CD4-positive, alpha-beta T cell (primary cell): ENCODE measurements around the gene ZFP36L2. TPM values are rescaled to one million over a fixed set of nuclear protein-coding genes. Genes with fewer than 3 reads are reported as not detected.
A peak's percentile ranks its signal among the peaks of the same experiment; 100 is the strongest.

Source experiments
- ATAC-seq: fragments of 200-7000 bp; cut with Tn5 transposase; one replicate; pipeline ENCODE4 v1.10.0; 2022; ENCODE audit warnings: mild to moderate bottlenecking; ENCODE audit not compliant: poor library complexity
- CTCF ChIA-PET: fragments of 350-600 bp; sonication (Branson Sonifier 250); formaldehyde crosslinking; loops from one replicate; lab custom pipeline; 2021; ENCODE audit warnings: antibody characterized with exemption, inconsistent platforms; lab: Charles Lee
- POLR2A ChIA-PET: fragments of 350-600 bp; sonication (Branson Sonifier 250); formaldehyde crosslinking; loops from one replicate; lab custom pipeline; 2021; ENCODE audit warnings: antibody characterized with exemption, inconsistent platforms; lab: Charles Lee
- DNase-seq, 14 experiments: peaks; one replicate each; pipeline ENCODE4 v3.0.0-alpha.2; 2013 to 2020; ENCODE audit warnings: mixed read lengths in 2 of 14
- H3K27ac ChIP-seq, 2 donors: one replicate each; pipeline versions ENCODE4 v1.5.1 to v1.7.0; 2013; ENCODE audit warnings: low read length in 2 of 2, low read depth in 1 of 2, mild to moderate bottlenecking in 1 of 2
- H3K27me3 ChIP-seq, 2 experiments: 1 replicate in 1 of 2; 2 replicates in 1 of 2; pipeline versions ENCODE4 v1.6.1 to v1.7.0; 2013; ENCODE audit warnings: low read length in 2 of 2, control low read depth in 1 of 2, mild to moderate bottlenecking in 1 of 2, moderate library complexity in 1 of 2; ENCODE audit not compliant: insufficient read depth in 2 of 2, control insufficient read depth in 1 of 2
- H3K36me3 ChIP-seq: one replicate; pipeline ENCODE4 v1.6.1; 2013; ENCODE audit warnings: low read length, control low read depth; ENCODE audit not compliant: insufficient read depth
- H3K4me1 ChIP-seq: one replicate; pipeline ENCODE4 v1.6.1; 2013; ENCODE audit warnings: low read length, control low read depth; ENCODE audit not compliant: insufficient read depth
- H3K4me3 ChIP-seq: one replicate; pipeline ENCODE4 v1.5.1; 2013; ENCODE audit warnings: mild to moderate bottlenecking, low read length, moderate library complexity
- H3K9me3 ChIP-seq, 2 experiments: 1 replicate in 1 of 2; 2 replicates in 1 of 2; pipeline versions ENCODE4 v1.6.1 to v1.7.0; 2013; ENCODE audit warnings: low read length in 2 of 2, mild to moderate bottlenecking in 2 of 2, control low read depth in 1 of 2, moderate library complexity in 1 of 2; ENCODE audit not compliant: control insufficient read depth in 1 of 2, insufficient read depth in 1 of 2
- H3K27ac Mint-ChIP-seq: one replicate; pipeline ENCODE4 v1.8.0; 2020; ENCODE audit warnings: mixed read lengths
- H3K27me3 Mint-ChIP-seq: one replicate; pipeline ENCODE4 v1.8.0; 2021; ENCODE audit warnings: mixed read lengths
- H3K36me3 Mint-ChIP-seq: one replicate; pipeline ENCODE4 v1.8.0; 2021; ENCODE audit warnings: low read depth, mixed read lengths
- H3K4me1 Mint-ChIP-seq: one replicate; pipeline ENCODE4 v1.8.0; 2021; ENCODE audit warnings: low read depth, mixed read lengths
- H3K4me3 Mint-ChIP-seq: one replicate; pipeline ENCODE4 v1.8.0; 2020; ENCODE audit warnings: mild to moderate bottlenecking, mixed read lengths
- H3K9me3 Mint-ChIP-seq: one replicate; pipeline ENCODE4 v1.8.0; 2020; ENCODE audit warnings: mixed read lengths
- CTCF ChIP-seq: fragments of 200-600 bp; IDR thresholded peaks from one replicate; pipeline ENCODE4 v1.8.0; 2022; ENCODE audit warnings: antibody characterized with exemption, mild to moderate bottlenecking
- intact Hi-C, 2 experiments: fragments of 100-400 bp; cut with DNase I in 1 of 2; cut with micrococcal nuclease in 1 of 2; formaldehyde crosslinking; loops; one replicate each; pipeline versions ENCODE4 v1.15.1 to v1.9.0; 2023 to 2025; cut with DNase I, micrococcal nuclease
- total RNA-seq, 174 experiments: library from RNA in 2 of 174; stranded (reverse) in 2 of 174; gene quantifications; one replicate each; pipeline ENCODE4 v1.2.3 and lab custom pipeline; 2021 to 2026

Gene ZFP36L2
- total RNA-seq, 2 experiments from 2014 or later = 1,602 to 1,631 TPM

GRCh38 chr2:43212216-43212835, 14.1 kb downstream of the ZFP36L2 start:
- H3K27me3 Mint-ChIP-seq = no peaks in the 10 kb centered on the region
- intact Hi-C loops = no loop called here
- H3K4me1 ChIP-seq = peaks cover 66% of the 10 kb centered on the region
- CTCF ChIA-PET = no interaction called here
- peak overlapping the region; percentile 68 for H3K27ac Mint-ChIP-seq
- no peak overlapping the region for H3K4me3 ChIP-seq
- POLR2A ChIA-PET = interaction anchor here (0.8 to 21.5 kb wide), 5 partner anchors 12 to 76 kb away, joined by 3 to 1478 read pairs (median 506); partner anchors contain the start of gene ZFP36L2
- H3K4me1 Mint-ChIP-seq = peaks cover 47% of the 10 kb centered on the region
- no peaks in the 10 kb centered on the region for H3K27me3 ChIP-seq
- ATAC-seq = no peak
- no peak for TF ChIP-seq CTCF
- H3K27ac ChIP-seq = no peak overlapping the region
- no peaks in the 10 kb centered on the region for H3K36me3 ChIP-seq
- peak overlapping the region; percentile 30 for H3K4me3 Mint-ChIP-seq
- no peak for DNase-seq
- H3K9me3 ChIP-seq = no peaks in the 10 kb centered on the region
- H3K36me3 Mint-ChIP-seq = no peaks in the 10 kb centered on the region
- H3K9me3 Mint-ChIP-seq = no peaks in the 10 kb centered on the region

- no peaks in the 10 kb centered on the region for H3K27me3 Mint-ChIP-seq
- CTCF ChIA-PET = no interaction called here
- H3K4me1 ChIP-seq = peaks cover 58% of the 10 kb centered on the region
Measured at GRCh38 chr2:43210467-43211303, 15.7 kb downstream of the ZFP36L2 start.

More at GRCh38 chr2:43210467-43211303, 15.7 kb downstream of the ZFP36L2 start:
- no peaks in the 10 kb centered on the region for H3K36me3 ChIP-seq
- no peaks in the 10 kb centered on the region for H3K9me3 ChIP-seq
- H3K27ac Mint-ChIP-seq = peak overlapping the region; percentile 72
- H3K36me3 Mint-ChIP-seq = no peaks in the 10 kb centered on the region
- POLR2A ChIA-PET = interaction anchor here (0.5 to 21.5 kb wide), 8 partner anchors 9 to 300 kb away, joined by 3 to 506 read pairs (median 4); partner anchors contain the start of gene ZFP36L2
- peak overlapping the region; percentile 63 for H3K4me3 Mint-ChIP-seq
- no peak overlapping the region for H3K4me3 ChIP-seq
- peak in 7 of 14 experiments; percentile 24 to 78 (median 60) for DNase-seq
- H3K27me3 ChIP-seq = no peaks in the 10 kb centered on the region
- peaks cover 49% of the 10 kb centered on the region for H3K4me1 Mint-ChIP-seq
- H3K9me3 Mint-ChIP-seq = no peaks in the 10 kb centered on the region
- TF ChIP-seq CTCF = no peak
- no peak overlapping the region for H3K27ac ChIP-seq
- intact Hi-C loops = loop anchor here in 1 of 2 experiments (1.0 kb wide), 1 partner anchor 8 kb away; no protein-coding TSS in a partner anchor
- ATAC-seq = peak; percentile 89
